ENCODE results near the gene ABLIM2. TPM values are rescaled to one million over a fixed set of nuclear protein-coding genes. Genes with fewer than 3 reads are reported as not detected.

The ABLIM2 gene
- total and polyA plus RNA-seq, 2 of the 8 experiments (the other 6 are each of a cell fraction or from before 2014, with no cell fraction given), result 2.8 to 3.0 TPM

- Histone ChIP-seq H3K4me3 (ENCODE audit: extremely low read depth in 1 of 4, insufficient read depth in 2 of 4, low read depth in 3 of 4, low read length in 4 of 4) (no peak overlapping the region), H3K9ac (replicated peaks in 1 of 4; ENCODE audit: extremely low read depth in 1 of 4, low read depth in 3 of 4, low read length in 3 of 4) (no peak overlapping the region), H2AFZ (ENCODE audit: low read length) (no peak overlapping the region), H3K14ac (ENCODE audit: insufficient read length) (no peak overlapping the region), H3K4me2 (ENCODE audit: insufficient read depth in 1 of 2, low read depth in 2 of 2, low read length in 2 of 2) (no peak overlapping the region), H3K18ac (ENCODE audit: extremely low read depth, low read length) (peak overlapping the region; percentile 28; the same call in 1 of the 2 replicates), H2BK20ac (ENCODE audit: low read length) (no peak overlapping the region), H2AK5ac (ENCODE audit: low read depth, low read length) (0 out of 2 replicates have a peak overlapping the region, but pooled peaks have one; percentile 20), H3K27ac (ENCODE audit: low read depth, low read length) (no peak overlapping the region), H2BK120ac (replicated peaks; ENCODE audit: low read depth, low read length) (no peak overlapping the region), H3K79me1 (ENCODE audit: low read depth, low read length) (no peaks in the 10 kb centered on the region), H3K56ac (replicated peaks; ENCODE audit: insufficient read length, low read depth, low read length) (no peak overlapping the region), H2BK12ac (ENCODE audit: low read depth, low read length) (no peak overlapping the region), H4K8ac (ENCODE audit: extremely low read depth, insufficient read depth, low read length) (no peak overlapping the region), H3K23me2 (ENCODE audit: low read depth, low read length) (no peaks in the 10 kb centered on the region), H3K23ac (ENCODE audit: insufficient read length) (no peak overlapping the region), H4K5ac (ENCODE audit: insufficient read length, low read depth, low read length) (no peak overlapping the region), H4K91ac (replicated peaks; ENCODE audit: insufficient read length, low read length) (no peak overlapping the region), H3K79me2 (ENCODE audit: control insufficient read depth in 1 of 2, insufficient read depth in 2 of 2, low read length in 2 of 2) (no peaks in the 10 kb centered on the region), H2BK5ac (ENCODE audit: low read depth, low read length) (no peak overlapping the region), H3K4ac (replicated peaks; ENCODE audit: insufficient read length, low read depth, low read length) (no peak overlapping the region), H3K36me3 (ENCODE audit: control insufficient read depth in 2 of 4, insufficient read depth in 4 of 4, low read length in 3 of 4) (no peaks in the 10 kb centered on the region), H2BK15ac (ENCODE audit: low read length) (no peak overlapping the region), H3K27me3 (replicated peaks in 1 of 4; ENCODE audit: control insufficient read depth in 3 of 4, extremely low read depth in 1 of 4, insufficient read depth in 3 of 4, low read length in 3 of 4) (no peaks in the 10 kb centered on the region), H3K4me1 (replicated peaks in 1 of 4; ENCODE audit: control insufficient read depth in 3 of 4, insufficient read depth in 4 of 4, low read length in 3 of 4) (peaks cover 4 to 33% (median 21%) of the 10 kb centered on the region in 4 experiments), H3K9me3 (ENCODE audit: insufficient read depth in 2 of 2, low read depth in 1 of 2, low read length in 1 of 2) (0 out of 4 replicates have a peak, but pooled peaks cover 0 to 4% of the 10 kb centered on the region in 2 experiments), H4K20me1 (replicated peaks in 1 of 2; ENCODE audit: control insufficient read depth in 1 of 2, insufficient read depth in 2 of 2, low read length in 2 of 2) (no peaks in the 10 kb centered on the region)
- POLR2A ChIA-PET (ENCODE audit: partially characterized antibody), result no interaction called here
- CTCF ChIA-PET (ENCODE audit: partially characterized antibody), result interaction anchor here (1.2 to 2.7 kb wide), 2 partner anchors 10 to 71 kb away, joined by 3 to 10 read pairs; no protein-coding TSS in a partner anchor
- FAIRE-seq (no peak), DNase-seq (ENCODE audit: low read depth in 1 of 2, low spot score in 2 of 2) (no peak)
- WGBS, 2 experiments (ENCODE audit: extremely low coverage in 1 of 2, insufficient coverage in 1 of 2, insufficient read length in 1 of 2, insufficient replicate concordance in 2 of 2, low coverage in 1 of 2, low lambda C conversion rate in 2 of 2, missing lambda C conversion rate in 1 of 2), result 89% methylated on average over 31 of the region's 32 CpGs; no CpG with 5 or more reads in 1 of the 2 experiments
- no peak for TF ChIP-seq POLR2A (IDR thresholded peaks at IDR 0.05; ENCODE audit: control extremely low read depth in 1 of 2, low read depth in 2 of 2, low read length in 2 of 2)
Measured at GRCh38 chr4:8105306-8106100, 53.1 kb downstream of the ABLIM2 start.

All from H1 (cell line).